ENCODE measurements around the gene MRPL11. TPM values are rescaled to one million over a fixed set of nuclear protein-coding genes. Genes with fewer than 3 reads are reported as not detected.
A peak's percentile ranks its signal among the peaks of the same experiment; 100 is the strongest.

MRPL11 gene
- total and polyA plus RNA-seq, 2 experiments from 2014 or later: 57.1 to 60.6 TPM

GRCh38 chr11:66470015-66470414, 31.4 kb upstream of the MRPL11 start:
- H3K79me2 ChIP-seq: peaks cover 2% of the 10 kb centered on the region

DNA sequence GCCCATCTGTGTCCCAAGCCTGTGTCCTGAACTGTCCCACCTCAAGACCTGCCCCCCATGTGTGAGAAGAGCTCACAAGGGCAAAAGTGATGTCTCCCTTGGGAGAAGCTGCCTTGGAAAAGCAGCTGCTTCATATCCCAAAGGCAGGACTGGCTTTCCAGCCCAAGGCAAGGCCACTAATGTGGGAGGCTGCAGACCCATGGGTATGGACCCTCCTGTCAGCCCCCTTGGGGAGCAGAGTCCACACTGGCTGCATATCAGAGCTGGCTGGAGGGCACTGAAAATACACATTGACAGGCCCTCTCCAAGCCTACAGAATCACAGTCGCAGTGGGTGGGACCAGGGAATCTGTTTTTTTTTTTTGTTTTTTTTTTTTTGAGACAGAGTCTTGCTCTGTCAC, 30.8 kb upstream of the MRPL11 start:
- Histone ChIP-seq H3K9me3 (ENCODE audit: low read depth) (no peaks in the 10 kb centered on the region), H3K27ac (no peak overlapping the region), H3K79me2 (peaks cover 2% of the 10 kb centered on the region), H3K4me3 (no peak overlapping the region), H3K4me2 (no peak overlapping the region), H3K27me3 (no peaks in the 10 kb centered on the region), H3K4me1 (ENCODE audit: insufficient read depth) (peaks cover 12% of the 10 kb centered on the region), H3K36me3 (replicated peaks; ENCODE audit: insufficient read depth, low read depth) (no peaks in the 10 kb centered on the region), H4K20me1 (ENCODE audit: insufficient read depth, poor library complexity, severe bottlenecking) (no peaks in the 10 kb centered on the region), H3K9me2 (replicated peaks; ENCODE audit: insufficient read depth) (no peaks in the 10 kb centered on the region), H2AFZ (no peak overlapping the region)
- 86% methylated on average over 1 of the region's 1 CpG for WGBS (ENCODE audit: low lambda C conversion rate, missing lambda C conversion rate)
- TF ChIP-seq CTCF (IDR thresholded peaks at IDR 0.05; ENCODE audit: poor library complexity) (no peak), EZH2phosphoT487 (IDR thresholded peaks at IDR 0.05; ENCODE audit: low read depth, severe bottlenecking, unreplicated experiment) (no peak), EZH2 (IDR thresholded peaks at IDR 0.05; ENCODE audit: borderline replicate concordance) (no peak)
- no peak for DNase-seq (ENCODE audit: low spot score)

More at GRCh38 chr11:66470015-66470414, 31.4 kb upstream of the MRPL11 start:
- Histone ChIP-seq H3K4me1 (ENCODE audit: insufficient read depth) (peaks cover 12% of the 10 kb centered on the region), H3K27me3 (no peaks in the 10 kb centered on the region), H3K27ac (no peak overlapping the region), H3K9me3 (ENCODE audit: low read depth) (no peaks in the 10 kb centered on the region), H2AFZ (no peak overlapping the region), H3K4me2 (no peak overlapping the region), H3K36me3 (replicated peaks; ENCODE audit: insufficient read depth, low read depth) (no peaks in the 10 kb centered on the region), H4K20me1 (ENCODE audit: insufficient read depth, poor library complexity, severe bottlenecking) (no peaks in the 10 kb centered on the region), H3K9me2 (replicated peaks; ENCODE audit: insufficient read depth) (no peaks in the 10 kb centered on the region), H3K4me3 (no peak overlapping the region)
- WGBS (ENCODE audit: low lambda C conversion rate, missing lambda C conversion rate): 79% methylated on average over 3 of the region's 3 CpGs
- DNase-seq (ENCODE audit: low spot score): no peak
- TF ChIP-seq CTCF (IDR thresholded peaks at IDR 0.05; ENCODE audit: poor library complexity): no peak
- no peak for TF ChIP-seq EZH2 (IDR thresholded peaks at IDR 0.05; ENCODE audit: borderline replicate concordance)
- TF ChIP-seq EZH2phosphoT487 (IDR thresholded peaks at IDR 0.05; ENCODE audit: low read depth, severe bottlenecking, unreplicated experiment): no peak

DNA sequence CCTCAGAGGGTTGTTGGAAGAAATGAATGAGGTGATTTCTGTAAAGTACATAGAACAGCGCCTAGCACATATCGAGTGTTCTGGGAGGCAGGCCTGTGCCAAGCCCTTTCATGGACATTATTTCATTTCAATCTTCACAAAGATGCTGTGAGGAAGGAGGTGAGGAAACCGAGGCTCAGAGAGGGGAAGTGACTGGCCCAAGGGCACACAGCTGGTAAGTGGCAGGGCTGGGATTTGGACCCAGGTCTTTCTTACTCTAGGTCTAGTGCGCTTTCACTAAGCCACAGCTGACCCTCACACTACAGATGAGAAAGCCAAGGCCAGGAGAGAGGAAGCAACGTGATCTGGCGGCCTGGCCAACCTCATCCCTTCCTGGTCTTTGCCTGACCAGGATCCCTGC, 30.0 kb upstream of the MRPL11 start:
- H3K36me3 ChIP-seq (replicated peaks; ENCODE audit: insufficient read depth, low read depth): no peaks in the 10 kb centered on the region
- H4K20me1 ChIP-seq (ENCODE audit: insufficient read depth, poor library complexity, severe bottlenecking): no peaks in the 10 kb centered on the region
- no peak overlapping the region for H3K4me3 ChIP-seq
- H3K27me3 ChIP-seq: no peaks in the 10 kb centered on the region
- no peak overlapping the region for H3K27ac ChIP-seq
- H3K79me2 ChIP-seq: peaks cover 2% of the 10 kb centered on the region
- DNase-seq (ENCODE audit: low spot score): no peak
- no peaks in the 10 kb centered on the region for H3K9me2 ChIP-seq (replicated peaks; ENCODE audit: insufficient read depth)
- no peaks in the 10 kb centered on the region for H3K9me3 ChIP-seq (ENCODE audit: low read depth)
- peaks cover 12% of the 10 kb centered on the region for H3K4me1 ChIP-seq (ENCODE audit: insufficient read depth)
- H3K4me2 ChIP-seq: no peak overlapping the region
- 95% methylated on average over 6 of the region's 6 CpGs for WGBS (ENCODE audit: low lambda C conversion rate, missing lambda C conversion rate)
- no peak overlapping the region for H2AFZ ChIP-seq
- TF ChIP-seq EZH2 (IDR thresholded peaks at IDR 0.05; ENCODE audit: borderline replicate concordance): no peak
- TF ChIP-seq CTCF (IDR thresholded peaks at IDR 0.05; ENCODE audit: poor library complexity): no peak
- no peak for TF ChIP-seq EZH2phosphoT487 (IDR thresholded peaks at IDR 0.05; ENCODE audit: low read depth, severe bottlenecking, unreplicated experiment)

DNA sequence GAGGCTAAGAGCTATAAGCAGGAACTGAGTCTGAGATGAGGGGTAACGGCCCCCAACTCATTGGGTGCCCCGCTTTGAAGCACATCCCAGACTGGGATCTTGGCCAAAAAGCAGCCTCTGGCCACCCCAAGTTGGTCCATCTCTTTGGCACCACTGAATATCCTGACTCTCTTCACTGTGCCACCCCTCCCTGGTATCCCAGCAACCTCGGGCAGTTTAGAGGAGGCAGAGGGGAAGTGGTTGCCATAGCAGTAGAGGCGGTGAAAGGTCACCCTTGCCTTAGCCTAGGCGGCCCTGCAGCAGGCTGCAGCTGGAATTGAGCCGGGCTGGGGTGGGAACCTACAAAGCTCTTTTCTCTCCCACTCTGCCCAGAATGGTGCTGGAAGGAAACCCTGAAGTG, 29.1 kb upstream of the MRPL11 start:
- DNase-seq (ENCODE audit: low spot score): peak; percentile 34
- 53% methylated on average over 6 of the region's 6 CpGs for WGBS (ENCODE audit: low lambda C conversion rate, missing lambda C conversion rate)
- Histone ChIP-seq H3K36me3 (replicated peaks; ENCODE audit: insufficient read depth, low read depth) (no peaks in the 10 kb centered on the region), H3K4me1 (ENCODE audit: insufficient read depth) (peaks cover 12% of the 10 kb centered on the region), H3K27me3 (no peaks in the 10 kb centered on the region), H3K27ac (no peak overlapping the region), H3K4me2 (peak overlapping the region; percentile 99), H4K20me1 (ENCODE audit: insufficient read depth, poor library complexity, severe bottlenecking) (no peaks in the 10 kb centered on the region), H3K9me3 (ENCODE audit: low read depth) (no peaks in the 10 kb centered on the region), H3K4me3 (no peak overlapping the region), H3K79me2 (peaks cover 2% of the 10 kb centered on the region), H3K9me2 (replicated peaks; ENCODE audit: insufficient read depth) (no peaks in the 10 kb centered on the region), H2AFZ (no peak overlapping the region)
- TF ChIP-seq EZH2 (IDR thresholded peaks at IDR 0.05; ENCODE audit: borderline replicate concordance): no peak
- TF ChIP-seq CTCF (IDR thresholded peaks at IDR 0.05; ENCODE audit: poor library complexity): no peak
- no peak for TF ChIP-seq EZH2phosphoT487 (IDR thresholded peaks at IDR 0.05; ENCODE audit: low read depth, severe bottlenecking, unreplicated experiment)
